ENCODE data around the gene RTN4IP1. TPM values are rescaled to one million over a fixed set of nuclear protein-coding genes. Genes with fewer than 3 reads are reported as not detected.

RTN4IP1 gene
- total RNA-seq, 4 donors from 2014 or later, result 3.3 to 7.1 (median 6.8) TPM

DNA sequence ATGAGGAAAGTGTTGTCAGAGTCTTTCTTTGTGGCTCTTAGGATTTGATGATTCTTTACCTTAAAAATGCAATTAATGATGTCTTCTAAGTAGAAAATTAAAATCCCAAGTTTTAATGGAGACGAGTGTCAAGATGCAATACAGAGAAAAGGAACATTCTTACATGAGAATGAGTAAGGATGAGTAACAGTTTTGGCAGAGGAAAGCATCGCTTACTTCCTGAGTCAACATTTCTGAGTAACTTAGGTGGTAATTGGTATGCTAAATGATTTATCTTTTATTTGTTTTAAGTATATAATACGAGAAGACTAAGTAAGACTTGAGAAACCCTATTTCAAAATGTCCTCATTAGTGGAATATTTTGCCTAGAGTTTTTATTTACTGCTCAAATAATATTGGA, 101.3 kb downstream of the RTN4IP1 start:
- no peak overlapping the region for H3K4me3 ChIP-seq
- no peaks in the 10 kb centered on the region for H3K27me3 ChIP-seq
- WGBS, 2 donors, result 55 to 61% methylated on average over 3 of the region's 3 CpGs
- peaks cover 0 to 4% (median 0%) of the 10 kb centered on the region in 4 donors for H3K4me1 ChIP-seq
- no peaks in the 10 kb centered on the region for H3K9me3 ChIP-seq
- H3K36me3 ChIP-seq, result peaks cover 0 to 24% (median 4%) of the 10 kb centered on the region in 3 donors
- no peak for DNase-seq (ENCODE audit: low spot score in 2 of 2)
- H3K27ac ChIP-seq, result no peak overlapping the region
- TF ChIP-seq, protein P1, sequence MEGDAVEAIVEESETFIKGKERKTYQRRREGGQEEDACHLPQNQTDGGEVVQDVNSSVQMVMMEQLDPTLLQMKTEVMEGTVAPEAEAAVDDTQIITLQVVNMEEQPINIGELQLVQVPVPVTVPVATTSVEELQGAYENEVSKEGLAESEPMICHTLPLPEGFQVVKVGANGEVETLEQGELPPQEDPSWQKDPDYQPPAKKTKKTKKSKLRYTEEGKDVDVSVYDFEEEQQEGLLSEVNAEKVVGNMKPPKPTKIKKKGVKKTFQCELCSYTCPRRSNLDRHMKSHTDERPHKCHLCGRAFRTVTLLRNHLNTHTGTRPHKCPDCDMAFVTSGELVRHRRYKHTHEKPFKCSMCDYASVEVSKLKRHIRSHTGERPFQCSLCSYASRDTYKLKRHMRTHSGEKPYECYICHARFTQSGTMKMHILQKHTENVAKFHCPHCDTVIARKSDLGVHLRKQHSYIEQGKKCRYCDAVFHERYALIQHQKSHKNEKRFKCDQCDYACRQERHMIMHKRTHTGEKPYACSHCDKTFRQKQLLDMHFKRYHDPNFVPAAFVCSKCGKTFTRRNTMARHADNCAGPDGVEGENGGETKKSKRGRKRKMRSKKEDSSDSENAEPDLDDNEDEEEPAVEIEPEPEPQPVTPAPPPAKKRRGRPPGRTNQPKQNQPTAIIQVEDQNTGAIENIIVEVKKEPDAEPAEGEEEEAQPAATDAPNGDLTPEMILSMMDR (IDR thresholded peaks at IDR 0.05), result no peak
- no peak for TF ChIP-seq EP300 (IDR thresholded peaks at IDR 0.05)
- no peak for TF ChIP-seq POLR2A (IDR thresholded peaks at IDR 0.05)

DNA sequence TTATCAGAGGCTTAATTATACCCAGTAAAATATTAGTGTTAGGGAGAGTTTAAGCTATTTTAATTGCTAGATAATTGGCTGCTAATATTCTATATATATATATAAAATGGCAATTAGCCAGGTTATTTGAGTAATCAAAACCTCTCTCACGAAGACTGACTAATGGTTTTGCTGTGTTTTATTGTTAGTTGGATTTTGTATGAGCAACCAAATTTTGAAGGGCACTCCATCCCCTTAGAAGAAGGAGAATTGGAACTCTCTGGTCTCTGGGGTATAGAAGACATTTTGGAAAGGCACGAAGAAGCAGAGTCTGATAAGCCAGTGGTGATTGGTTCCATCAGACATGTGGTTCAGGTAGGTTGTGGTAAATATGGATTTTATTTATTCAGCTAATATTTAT, 102.2 kb downstream of the RTN4IP1 start:
- WGBS, 2 donors, result 86 to 88% methylated on average over 2 of the region's 2 CpGs

DNA sequence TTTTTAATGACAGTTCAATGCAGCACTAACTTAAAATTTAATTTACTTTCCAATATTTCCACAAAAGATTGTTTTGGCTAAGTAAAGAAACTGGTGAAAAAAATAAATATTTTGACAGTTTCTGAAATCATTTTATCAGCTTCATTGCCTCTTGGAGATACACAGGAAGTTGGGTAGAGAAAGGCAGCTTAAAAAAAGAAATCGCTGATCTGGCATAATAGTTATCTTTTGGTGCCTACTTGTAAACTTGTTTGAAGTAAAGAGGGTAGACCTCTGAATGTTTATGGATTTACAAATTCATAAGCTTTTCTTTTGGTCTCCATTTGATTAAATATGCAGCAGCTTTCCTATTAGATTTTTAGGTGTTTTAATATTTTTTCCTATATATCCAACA, 103.4 kb downstream of the RTN4IP1 start:
- H3K4me1 ChIP-seq, result peaks cover 0 to 4% (median 0%) of the 10 kb centered on the region in 4 donors
- H3K4me3 ChIP-seq, result no peak overlapping the region
- TF ChIP-seq EP300 (IDR thresholded peaks at IDR 0.05) (no peak), POLR2A (IDR thresholded peaks at IDR 0.05) (no peak)
- TF ChIP-seq, protein P1 (IDR thresholded peaks at IDR 0.05), result no peak
- no peak for DNase-seq (ENCODE audit: low spot score in 2 of 2)
- no peaks in the 10 kb centered on the region for H3K9me3 ChIP-seq
- no peaks in the 10 kb centered on the region for H3K27me3 ChIP-seq
- H3K36me3 ChIP-seq, result peaks cover 0 to 17% (median 0%) of the 10 kb centered on the region in 3 donors
- peak overlapping the region in 1 of 4 donors; percentile 17 for H3K27ac ChIP-seq
- WGBS, 2 donors, result 77 to 78% methylated on average over 1 of the region's 1 CpG

More for the DNA sequence above, 102.2 kb downstream of the RTN4IP1 start:
- Histone ChIP-seq H3K27me3 (no peaks in the 10 kb centered on the region), H3K4me1 (peaks cover 0 to 4% (median 0%) of the 10 kb centered on the region in 4 donors), H3K36me3 (peaks cover 0 to 17% (median 0%) of the 10 kb centered on the region in 3 donors), H3K27ac (no peak overlapping the region), H3K4me3 (no peak overlapping the region), H3K9me3 (no peaks in the 10 kb centered on the region)
- DNase-seq (ENCODE audit: low spot score in 2 of 2), result no peak
- TF ChIP-seq POLR2A (IDR thresholded peaks at IDR 0.05) (no peak), EP300 (IDR thresholded peaks at IDR 0.05) (no peak)
- TF ChIP-seq, protein P1 (IDR thresholded peaks at IDR 0.05), result no peak

DNA sequence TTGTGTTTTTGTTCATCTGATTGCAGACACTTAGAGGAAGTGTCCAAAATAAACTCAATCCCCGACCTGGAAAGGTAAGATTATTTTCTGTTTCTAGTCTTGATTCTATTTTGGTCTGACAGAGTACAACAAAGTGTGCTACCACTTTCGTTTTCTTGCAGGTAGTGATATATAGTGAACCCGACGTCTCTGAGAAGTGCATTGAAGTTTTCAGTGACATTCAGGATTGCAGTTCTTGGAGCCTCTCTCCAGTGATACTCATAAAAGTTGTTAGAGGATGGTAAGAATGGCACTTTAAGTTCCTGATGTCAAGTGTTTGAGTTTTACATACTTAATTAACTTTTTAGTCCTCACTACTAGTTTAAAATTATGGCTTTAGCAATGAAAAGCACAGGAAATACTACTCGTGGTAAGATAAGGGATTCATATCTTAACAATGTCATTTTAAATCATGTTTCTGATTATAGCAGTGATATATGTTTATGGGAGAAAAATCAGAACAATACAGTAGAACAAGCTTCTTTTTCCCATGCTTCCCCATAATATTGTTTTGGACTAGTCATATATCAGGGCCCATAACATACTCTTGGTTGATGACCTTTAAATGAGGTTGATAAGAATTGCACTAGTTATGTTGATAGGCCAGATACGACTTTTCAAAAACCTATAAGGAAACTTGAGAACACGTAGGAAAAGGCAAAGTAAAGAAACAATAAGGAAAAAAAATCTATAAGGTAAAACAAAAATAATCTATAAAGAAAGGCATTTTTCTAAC, 104.0 kb downstream of the RTN4IP1 start:
- Histone ChIP-seq H3K27me3 (no peaks in the 10 kb centered on the region), H3K4me3 (peak overlapping the region in 2 of 4 donors; percentile 9 to 25), H3K4me1 (peaks cover 0 to 4% (median 0%) of the 10 kb centered on the region in 4 donors), H3K27ac (peak overlapping the region in 1 of 4 donors; percentile 47), H3K36me3 (peaks cover 0 to 13% (median 0%) of the 10 kb centered on the region in 3 donors), H3K9me3 (no peaks in the 10 kb centered on the region)
- 59 to 61% methylated on average over 7 of the region's 7 CpGs for WGBS, 2 donors
- TF ChIP-seq, protein P1 (IDR thresholded peaks at IDR 0.05), result no peak
- TF ChIP-seq POLR2A (IDR thresholded peaks at IDR 0.05) (no peak), EP300 (IDR thresholded peaks at IDR 0.05) (no peak)
- DNase-seq (ENCODE audit: low spot score in 2 of 2), result no peak

DNA sequence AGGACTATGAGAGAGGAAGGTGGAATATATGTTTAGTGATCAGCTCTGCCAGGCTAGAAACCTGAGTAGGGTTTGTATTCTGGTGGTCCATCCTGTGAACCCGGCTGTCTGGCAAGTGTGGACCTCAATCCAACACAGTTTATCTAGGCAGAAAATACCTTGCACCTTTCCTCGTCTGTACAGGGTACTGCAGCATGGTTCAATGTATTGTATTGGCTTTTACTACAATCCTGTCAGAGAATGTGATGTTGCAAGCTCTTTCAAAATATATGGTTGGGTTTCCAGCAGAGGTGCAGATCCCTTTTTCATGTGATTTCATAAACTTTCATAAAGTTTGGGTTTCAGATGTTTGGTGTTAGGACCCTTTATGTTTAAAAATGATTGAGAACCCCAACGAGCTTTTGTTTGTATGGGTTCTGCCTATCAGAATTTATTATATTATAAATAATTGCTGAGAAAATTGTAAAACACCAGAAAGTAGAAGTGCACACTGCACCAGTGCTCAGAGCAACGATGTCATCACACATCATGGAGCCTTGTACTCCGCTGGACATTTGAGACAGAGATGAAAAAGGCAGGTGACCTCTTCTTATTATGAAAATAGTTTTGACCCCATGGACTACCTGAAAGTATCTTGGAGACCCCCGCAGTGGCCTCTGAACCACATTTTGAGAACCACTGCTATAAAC, 106.6 kb downstream of the RTN4IP1 start:
- H3K36me3 ChIP-seq, result peaks cover 0 to 6% (median 0%) of the 10 kb centered on the region in 3 donors
- TF ChIP-seq EP300 (IDR thresholded peaks at IDR 0.05) (no peak), POLR2A (IDR thresholded peaks at IDR 0.05) (no peak)
- TF ChIP-seq, protein P1 (IDR thresholded peaks at IDR 0.05), result no peak
- H3K4me3 ChIP-seq, result peak overlapping the region in 1 of 4 donors; percentile 31
- H3K9me3 ChIP-seq, result no peaks in the 10 kb centered on the region
- H3K4me1 ChIP-seq, result peaks cover 0 to 19% (median 5%) of the 10 kb centered on the region in 4 donors
- 81% methylated on average over 6 of the region's 6 CpGs for WGBS, 2 donors
- peak overlapping the region in 1 of 4 donors; percentile 51 for H3K27ac ChIP-seq
- no peaks in the 10 kb centered on the region for H3K27me3 ChIP-seq
- no peak for DNase-seq (ENCODE audit: low spot score in 2 of 2)
